ACC112 (cell line): ENCODE results near the gene SPOP.
"Not testable (repeated sequence)": the region's sequence is repeated elsewhere in the genome, so short reads cannot be mapped to it uniquely, and the experiment has no call there.

ENCODE experiments used
- H2AFZ ChIP-seq: fragments of 200-600 bp; sonication (generic); one replicate; pipeline ENCODE4 v1.6.0; 2017; ENCODE audit warnings: antibody characterized with exemption, low read length; ENCODE audit not compliant: unreplicated experiment
- H3K27ac ChIP-seq: fragments of 200-600 bp; sonication (generic); 2 replicates; pipeline ENCODE4 v1.5.1; 2014; ENCODE audit warnings: low read depth, mild to moderate bottlenecking, antibody characterized with exemption, low read length, moderate library complexity
- H3K27me3 ChIP-seq: fragments of 200-600 bp; sonication (generic); 2 replicates; pipeline ENCODE4 v1.6.1; 2014; ENCODE audit warnings: mild to moderate bottlenecking, antibody characterized with exemption, low read length, moderate library complexity, mixed read lengths; ENCODE audit not compliant: insufficient read depth
- H3K36me3 ChIP-seq: fragments of 200-600 bp; sonication (generic); 2 replicates; pipeline ENCODE4 v1.6.1; 2016; ENCODE audit warnings: mild to moderate bottlenecking, antibody characterized with exemption, low read length, moderate library complexity, mixed read lengths; ENCODE audit not compliant: insufficient read depth
- H3K4me1 ChIP-seq: fragments of 200-600 bp; sonication (generic); one replicate; pipeline ENCODE4 v1.6.1; 2016; ENCODE audit warnings: low read length, mixed read lengths; ENCODE audit not compliant: insufficient read depth, unreplicated experiment, control insufficient read depth
- H3K4me3 ChIP-seq: fragments of 200-600 bp; sonication (generic); 2 replicates; pipeline ENCODE4 v1.5.1; 2014; ENCODE audit warnings: mild to moderate bottlenecking, low read depth, low read length
- H3K79me2 ChIP-seq: fragments of 200-600 bp; sonication (generic); one replicate; pipeline ENCODE4 v1.6.0; 2016; ENCODE audit warnings: low read length; ENCODE audit not compliant: control insufficient read depth, unreplicated experiment, insufficient read depth

Gene SPOP

DNA sequence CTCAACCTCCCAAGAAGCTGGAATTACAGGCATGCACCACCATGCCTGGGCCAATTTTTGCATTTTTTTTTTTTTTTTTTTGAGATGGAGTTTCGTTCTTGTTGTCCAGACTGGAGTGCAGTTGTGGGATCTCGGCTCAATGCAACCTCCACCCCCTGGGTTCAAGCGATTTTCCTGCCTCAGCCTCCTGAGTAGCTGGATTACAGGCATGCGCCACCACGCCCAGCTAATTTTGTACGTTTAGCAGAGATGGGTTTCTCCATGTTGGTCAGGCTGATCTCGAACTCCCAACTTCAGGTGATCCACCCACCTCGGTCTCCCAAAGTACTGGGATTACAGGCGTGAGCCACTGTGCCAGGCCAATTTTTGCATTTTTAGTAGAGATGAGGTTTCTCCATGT is 127.1 kb downstream of the SPOP start:
- not testable (repeated sequence) for H3K27ac ChIP-seq, H3K4me3 ChIP-seq, H3K36me3 ChIP-seq, H2AFZ ChIP-seq, H3K79me2 ChIP-seq, H3K4me1 ChIP-seq, H3K27me3 ChIP-seq

DNA sequence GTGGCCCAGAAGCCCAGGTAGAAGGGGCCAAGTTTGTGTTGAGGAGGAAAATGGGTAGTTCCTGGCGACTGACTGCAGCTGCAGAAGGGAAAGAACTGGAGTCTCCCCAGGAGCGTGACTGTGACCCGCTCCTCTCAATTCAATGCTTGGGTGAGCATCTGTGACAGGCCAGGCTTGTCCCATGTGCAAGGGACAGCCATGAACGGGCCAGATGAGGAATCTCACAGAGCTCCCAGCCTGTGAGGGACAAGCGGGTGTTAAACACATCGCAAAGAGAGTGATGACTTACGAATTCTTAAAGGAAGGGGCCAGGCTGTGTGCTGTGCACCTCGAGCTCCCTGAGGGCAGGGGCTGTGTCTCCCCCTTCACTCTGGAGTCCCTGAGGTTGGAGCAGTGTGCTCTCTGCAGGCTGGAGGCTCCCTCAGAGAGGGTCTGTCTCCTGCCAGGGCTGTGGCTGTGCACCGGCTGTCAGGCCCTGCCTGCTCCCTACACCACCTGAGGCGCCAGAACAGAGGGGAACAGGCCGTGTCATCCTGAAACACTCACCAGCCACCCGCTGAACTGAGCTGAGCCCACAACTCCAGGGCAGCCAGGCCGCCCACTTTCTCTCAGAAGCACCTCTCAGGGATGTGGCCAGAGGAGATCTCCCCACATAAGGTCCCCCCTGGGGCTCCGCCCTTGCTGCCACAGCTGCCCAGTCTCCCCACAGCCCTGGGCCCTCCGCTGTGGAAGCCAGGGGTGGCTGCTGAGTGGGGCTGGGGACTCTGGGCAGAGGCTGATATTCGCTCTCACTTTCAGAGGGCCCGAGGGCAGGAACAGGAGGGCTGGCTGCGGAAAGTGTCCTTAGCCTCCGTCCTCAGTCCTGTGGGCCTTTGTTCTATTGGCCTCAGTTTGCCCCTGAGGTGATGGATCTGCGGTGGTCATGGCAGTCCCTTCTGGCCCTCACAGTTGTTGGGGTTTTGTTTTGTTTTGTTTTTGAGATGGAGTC is 127.9 kb downstream of the SPOP start:
- Histone ChIP-seq H3K27me3 (no peaks in the 10 kb centered on the region), H3K36me3 (no peaks in the 10 kb centered on the region), H3K79me2 (no peaks in the 10 kb centered on the region), H2AFZ (no peak overlapping the region), H3K4me3 (no peak overlapping the region), H3K27ac (no peak overlapping the region), H3K4me1 (no peaks in the 10 kb centered on the region)

DNA sequence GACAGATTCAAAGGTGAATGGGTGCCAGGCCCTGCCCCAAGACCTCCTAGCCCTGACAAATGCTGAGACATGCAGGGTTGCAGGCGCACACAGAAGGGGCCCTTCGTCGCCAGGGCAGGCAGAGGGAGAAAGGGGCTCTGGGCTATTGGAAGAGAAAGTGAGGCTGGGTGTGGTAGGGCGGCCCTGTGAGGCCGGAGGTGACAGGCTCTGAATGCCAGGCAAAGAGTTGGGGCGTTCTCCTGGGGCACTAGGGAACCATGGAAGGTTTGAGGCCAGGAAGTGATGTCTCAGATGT is 128.6 kb downstream of the SPOP start:
- H3K79me2 ChIP-seq: no peaks in the 10 kb centered on the region
- H3K27me3 ChIP-seq: no peaks in the 10 kb centered on the region
- H3K4me1 ChIP-seq: no peaks in the 10 kb centered on the region

More for the DNA sequence above, 128.6 kb downstream of the SPOP start:
- Histone ChIP-seq H2AFZ (no peak overlapping the region), H3K27ac (no peak overlapping the region), H3K36me3 (no peaks in the 10 kb centered on the region), H3K4me3 (no peak overlapping the region)
